K562 (cell line): ENCODE data around the gene TCF4.

Source experiments
- BCL6 ChIP-seq: fragments of 250-450 bp; sonication (Bioruptor Pico); IDR thresholded peaks from 2 replicates; pipeline ENCODE4 v1.4.0; 2020
- CEBPB ChIP-seq: fragments of 450-650 bp; IDR thresholded peaks from 2 replicates; pipeline ENCODE4 v1.6.1; 2016; ENCODE audit warnings: missing genetic modification characterization, missing compliant biosample characterization
- CTCF ChIP-seq, 3 experiments: IDR thresholded peaks in 2 of 3; conservative IDR thresholded peaks in 1 of 3; 2 replicates each; pipeline ENCODE4 v1.5.1; 2011 to 2012; ENCODE audit warnings: low read length in 3 of 3, mild to moderate bottlenecking in 3 of 3, control low read depth in 2 of 3, improper control_type of control experiment in 1 of 3, inconsistent platforms in 1 of 3, low read depth in 1 of 3, mixed read lengths in 1 of 3, moderate library complexity in 1 of 3; ENCODE audit not compliant: insufficient read depth in 2 of 3
- ETS1 ChIP-seq: conservative IDR thresholded peaks from 2 replicates; pipeline ENCODE4 v1.6.1; 2011; ENCODE audit warnings: low read depth, mild to moderate bottlenecking, low read length; ENCODE audit not compliant: control insufficient read depth
- HLTF ChIP-seq: fragments of 450-650 bp; IDR thresholded peaks from 2 replicates; pipeline ENCODE4 v1.6.1; 2016
- LEF1 ChIP-seq: fragments of 450-650 bp; IDR thresholded peaks from 2 replicates; pipeline ENCODE4 v1.6.1; 2016; ENCODE audit warnings: mild to moderate bottlenecking
- MYC ChIP-seq, 2 experiments: fragments of 250-450 bp in 1 of 2; sonication (Bioruptor Pico) in 1 of 2; IDR thresholded peaks; 2 replicates each; pipeline versions ENCODE4 v1.5.1 to v1.6.1; 2012 to 2021; ENCODE audit warnings: low read depth in 2 of 2, borderline replicate concordance in 1 of 2, improper control_type of control experiment in 1 of 2, low read length in 1 of 2, mild to moderate bottlenecking in 1 of 2, moderate library complexity in 1 of 2
- PTBP1 ChIP-seq: fragments of 200-400 bp; formaldehyde crosslinking; IDR thresholded peaks from 2 replicates; pipeline ENCODE4 v1.6.1; 2017; ENCODE audit warnings: low read depth, low read length
- SMARCA5 ChIP-seq: fragments of 450-650 bp; IDR thresholded peaks from 2 replicates; pipeline ENCODE4 v1.6.1; 2016
- SMARCC2 ChIP-seq: fragments of 450-650 bp; IDR thresholded peaks from 2 replicates; pipeline ENCODE4 v1.6.1; 2017; ENCODE audit warnings: antibody characterized with exemption, moderate library complexity, mild to moderate bottlenecking, low read depth
- TAF1 ChIP-seq: IDR thresholded peaks from 2 replicates; pipeline ENCODE4 v1.6.1; 2011; ENCODE audit warnings: mild to moderate bottlenecking, low read length, moderate library complexity; ENCODE audit not compliant: insufficient read depth, control insufficient read depth, severe bottlenecking; ENCODE audit errors: extremely low read depth
- TAF7 ChIP-seq: fragments of 450-650 bp; IDR thresholded peaks from 2 replicates; pipeline ENCODE4 v1.6.1; 2016; ENCODE audit warnings: missing genetic modification characterization, missing compliant biosample characterization
- ZBTB7A ChIP-seq: IDR thresholded peaks from 2 replicates; pipeline ENCODE4 v1.6.1; 2011; ENCODE audit warnings: low read depth, mild to moderate bottlenecking, low read length, moderate library complexity, borderline replicate concordance; ENCODE audit not compliant: control insufficient read depth
- TF ChIP-seq, protein P1 (sequence below): sonication (generic); formaldehyde crosslinking; IDR thresholded peaks from 2 replicates; pipeline ENCODE4 v1.8.0; 2023; ENCODE audit warnings: missing genetic modification reagents, mild to moderate bottlenecking, borderline replicate concordance

GRCh38 chr18:55355223-55355622, 232.8 kb downstream of the TCF4 start:
- TF ChIP-seq, protein P1, sequence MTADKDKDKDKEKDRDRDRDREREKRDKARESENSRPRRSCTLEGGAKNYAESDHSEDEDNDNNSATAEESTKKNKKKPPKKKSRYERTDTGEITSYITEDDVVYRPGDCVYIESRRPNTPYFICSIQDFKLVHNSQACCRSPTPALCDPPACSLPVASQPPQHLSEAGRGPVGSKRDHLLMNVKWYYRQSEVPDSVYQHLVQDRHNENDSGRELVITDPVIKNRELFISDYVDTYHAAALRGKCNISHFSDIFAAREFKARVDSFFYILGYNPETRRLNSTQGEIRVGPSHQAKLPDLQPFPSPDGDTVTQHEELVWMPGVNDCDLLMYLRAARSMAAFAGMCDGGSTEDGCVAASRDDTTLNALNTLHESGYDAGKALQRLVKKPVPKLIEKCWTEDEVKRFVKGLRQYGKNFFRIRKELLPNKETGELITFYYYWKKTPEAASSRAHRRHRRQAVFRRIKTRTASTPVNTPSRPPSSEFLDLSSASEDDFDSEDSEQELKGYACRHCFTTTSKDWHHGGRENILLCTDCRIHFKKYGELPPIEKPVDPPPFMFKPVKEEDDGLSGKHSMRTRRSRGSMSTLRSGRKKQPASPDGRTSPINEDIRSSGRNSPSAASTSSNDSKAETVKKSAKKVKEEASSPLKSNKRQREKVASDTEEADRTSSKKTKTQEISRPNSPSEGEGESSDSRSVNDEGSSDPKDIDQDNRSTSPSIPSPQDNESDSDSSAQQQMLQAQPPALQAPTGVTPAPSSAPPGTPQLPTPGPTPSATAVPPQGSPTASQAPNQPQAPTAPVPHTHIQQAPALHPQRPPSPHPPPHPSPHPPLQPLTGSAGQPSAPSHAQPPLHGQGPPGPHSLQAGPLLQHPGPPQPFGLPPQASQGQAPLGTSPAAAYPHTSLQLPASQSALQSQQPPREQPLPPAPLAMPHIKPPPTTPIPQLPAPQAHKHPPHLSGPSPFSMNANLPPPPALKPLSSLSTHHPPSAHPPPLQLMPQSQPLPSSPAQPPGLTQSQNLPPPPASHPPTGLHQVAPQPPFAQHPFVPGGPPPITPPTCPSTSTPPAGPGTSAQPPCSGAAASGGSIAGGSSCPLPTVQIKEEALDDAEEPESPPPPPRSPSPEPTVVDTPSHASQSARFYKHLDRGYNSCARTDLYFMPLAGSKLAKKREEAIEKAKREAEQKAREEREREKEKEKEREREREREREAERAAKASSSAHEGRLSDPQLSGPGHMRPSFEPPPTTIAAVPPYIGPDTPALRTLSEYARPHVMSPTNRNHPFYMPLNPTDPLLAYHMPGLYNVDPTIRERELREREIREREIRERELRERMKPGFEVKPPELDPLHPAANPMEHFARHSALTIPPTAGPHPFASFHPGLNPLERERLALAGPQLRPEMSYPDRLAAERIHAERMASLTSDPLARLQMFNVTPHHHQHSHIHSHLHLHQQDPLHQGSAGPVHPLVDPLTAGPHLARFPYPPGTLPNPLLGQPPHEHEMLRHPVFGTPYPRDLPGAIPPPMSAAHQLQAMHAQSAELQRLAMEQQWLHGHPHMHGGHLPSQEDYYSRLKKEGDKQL (CRISPR knock-in tag) = no peak
- TF ChIP-seq CTCF (IDR thresholded peaks at IDR 0.05 in 2 of 3, conservative IDR thresholded peaks at IDR 0.05 in 1 of 3; ENCODE audit: insufficient read depth in 2 of 3, low read depth in 1 of 3, low read length in 3 of 3) (no peak), TAF7 (tag) (no peak), TAF1 (no peak), MYC (IDR thresholded peaks at IDR 0.05; ENCODE audit: low read depth, low read length) (no peak), MYC (CRISPR knock-in tag; IDR thresholded peaks at IDR 0.05; ENCODE audit: borderline replicate concordance, low read depth) (no peak), LEF1 (no peak), HLTF (no peak), PTBP1 (no peak), CEBPB (no peak), BCL6 (CRISPR knock-in tag) (no peak), ETS1 (no peak), SMARCC2 (no peak), ZBTB7A (no peak), SMARCA5 (no peak)
